Astrocyte (in vitro differentiated cells and primary cell): ENCODE measurements around the gene ENTPD8. TPM values are rescaled to one million over a fixed set of nuclear protein-coding genes. Genes with fewer than 3 reads are reported as not detected.

Experiments used
- DNase-seq: peaks from one replicate; pipeline ENCODE4 v3.0.0-alpha.2; 2010; ENCODE audit warnings: low read depth
- FAIRE-seq: peaks from 2 replicates; lab custom pipeline; 2011; peaks lifted over from hg19 to GRCh38; lab: Jason Lieb, UNC
- H2AFZ ChIP-seq: 2 replicates; pipeline ENCODE4 v1.6.0; 2012; ENCODE audit warnings: low read depth, low read length, inconsistent platforms
- H3K27ac ChIP-seq: 2 replicates; pipeline ENCODE4 v1.5.1; 2011; ENCODE audit warnings: low read depth, low read length, inconsistent platforms
- H3K27me3 ChIP-seq: 2 replicates; pipeline ENCODE4 v1.6.0; 2011; ENCODE audit warnings: low read length, inconsistent platforms; ENCODE audit not compliant: insufficient read depth
- H3K36me3 ChIP-seq: 2 replicates; pipeline ENCODE4 v1.5.1; 2011; ENCODE audit warnings: low read length, inconsistent platforms; ENCODE audit not compliant: insufficient read depth
- H3K4me1 ChIP-seq: 2 replicates; pipeline ENCODE4 v1.5.1; 2011; ENCODE audit warnings: low read length, inconsistent platforms; ENCODE audit not compliant: insufficient read depth
- H3K4me2 ChIP-seq: 2 replicates; pipeline ENCODE4 v1.6.0; 2012; ENCODE audit warnings: low read length, inconsistent platforms
- H3K4me3 ChIP-seq: 2 replicates; pipeline ENCODE4 v1.5.1; 2011; ENCODE audit warnings: low read depth, mild to moderate bottlenecking, low read length, inconsistent platforms; ENCODE audit not compliant: insufficient read depth
- H3K79me2 ChIP-seq: 2 replicates; pipeline ENCODE4 v1.6.0; 2012; ENCODE audit warnings: mild to moderate bottlenecking, low read length, inconsistent platforms; ENCODE audit not compliant: insufficient read depth
- H3K9ac ChIP-seq: 2 replicates; pipeline ENCODE4 v1.6.0; 2012; ENCODE audit warnings: mild to moderate bottlenecking, low read length, inconsistent platforms
- H3K9me3 ChIP-seq: 2 replicates; pipeline ENCODE4 v1.5.1; 2012; ENCODE audit warnings: low read depth, mild to moderate bottlenecking, low read length, inconsistent platforms; ENCODE audit not compliant: insufficient read depth
- H4K20me1 ChIP-seq: 2 replicates; pipeline ENCODE4 v1.6.0; 2012; ENCODE audit warnings: low read length, inconsistent platforms; ENCODE audit not compliant: insufficient read depth
- H3K27ac Mint-ChIP-seq: one replicate; pipeline ENCODE4 v1.8.0; 2021; ENCODE audit warnings: mild to moderate bottlenecking, mixed read lengths; ENCODE audit not compliant: unreplicated experiment
- H3K27me3 Mint-ChIP-seq: one replicate; pipeline ENCODE4 v1.8.0; 2021; ENCODE audit warnings: low read depth, mixed read lengths; ENCODE audit not compliant: unreplicated experiment
- H3K36me3 Mint-ChIP-seq: one replicate; pipeline ENCODE4 v1.8.0; 2021; ENCODE audit warnings: low read depth, mixed read lengths; ENCODE audit not compliant: unreplicated experiment
- H3K4me1 Mint-ChIP-seq: one replicate; pipeline ENCODE4 v1.8.0; 2021; ENCODE audit warnings: low read depth, mixed read lengths; ENCODE audit not compliant: unreplicated experiment
- H3K4me3 Mint-ChIP-seq: one replicate; pipeline ENCODE4 v1.8.0; 2021; ENCODE audit warnings: mild to moderate bottlenecking, moderate library complexity, mixed read lengths; ENCODE audit not compliant: unreplicated experiment
- H3K9me3 Mint-ChIP-seq: one replicate; pipeline ENCODE4 v1.8.0; 2021; ENCODE audit warnings: mild to moderate bottlenecking, mixed read lengths; ENCODE audit not compliant: unreplicated experiment
- CTCF ChIP-seq: IDR thresholded peaks from 2 replicates; pipeline ENCODE4 v1.5.1; 2011; ENCODE audit warnings: low read depth, mild to moderate bottlenecking, inconsistent platforms, low read length, moderate library complexity; ENCODE audit not compliant: insufficient read depth
- EZH2 ChIP-seq: IDR thresholded peaks from 2 replicates; pipeline ENCODE4 v1.6.1; 2012; ENCODE audit warnings: mild to moderate bottlenecking, low read length, inconsistent platforms; ENCODE audit not compliant: insufficient read depth
- total RNA-seq: library from RNA; stranded (reverse); gene quantifications from 2 replicates; pipeline ENCODE4 v1.2.1, GENCODE V29; 2021

The ENTPD8 gene
- total RNA-seq, 1 donor from 2014 or later = 0.11 TPM

GRCh38 chr9:137445930-137446431 is 4.8 kb upstream of the ENTPD8 start:
- Histone ChIP-seq H2AFZ (no peak overlapping the region), H3K27ac (no peak overlapping the region), H3K36me3 (no peaks in the 10 kb centered on the region), H3K9me3 (no peaks in the 10 kb centered on the region), H3K4me2 (no peak overlapping the region), H3K9ac (no peak overlapping the region), H3K4me3 (no peak overlapping the region), H3K27me3 (peaks cover 3% of the 10 kb centered on the region), H3K4me1 (no peaks in the 10 kb centered on the region), H4K20me1 (peaks cover 9% of the 10 kb centered on the region), H3K79me2 (no peaks in the 10 kb centered on the region)
- H3K27me3 Mint-ChIP-seq = peaks cover 3% of the 10 kb centered on the region
- H3K27ac Mint-ChIP-seq = no peak overlapping the region
- no peak for TF ChIP-seq CTCF
- TF ChIP-seq EZH2 = no peak
- DNase-seq (no peak), FAIRE-seq (no peak)
- H3K9me3 Mint-ChIP-seq = no peaks in the 10 kb centered on the region
- H3K4me3 Mint-ChIP-seq = no peak overlapping the region
- peaks cover 2% of the 10 kb centered on the region for H3K4me1 Mint-ChIP-seq
- peaks cover 1% of the 10 kb centered on the region for H3K36me3 Mint-ChIP-seq

- FAIRE-seq (no peak), DNase-seq (peak; percentile 47)
- Histone ChIP-seq H3K27me3 (peaks cover 3% of the 10 kb centered on the region), H4K20me1 (peaks cover 9% of the 10 kb centered on the region), H3K27ac (no peak overlapping the region), H3K9me3 (no peaks in the 10 kb centered on the region), H2AFZ (no peak overlapping the region), H3K4me2 (peak overlapping the region; percentile 12), H3K9ac (no peak overlapping the region), H3K4me3 (no peak overlapping the region), H3K79me2 (no peaks in the 10 kb centered on the region), H3K36me3 (no peaks in the 10 kb centered on the region), H3K4me1 (no peaks in the 10 kb centered on the region)
- H3K4me1 Mint-ChIP-seq = peaks cover 2% of the 10 kb centered on the region
- TF ChIP-seq EZH2 = no peak
- peak; percentile 79 for TF ChIP-seq CTCF
- peak overlapping the region; percentile 66 for H3K27ac Mint-ChIP-seq
- peaks cover 1% of the 10 kb centered on the region for H3K36me3 Mint-ChIP-seq
- no peaks in the 10 kb centered on the region for H3K9me3 Mint-ChIP-seq
- H3K4me3 Mint-ChIP-seq = no peak overlapping the region
- H3K27me3 Mint-ChIP-seq = peaks cover 3% of the 10 kb centered on the region
Observed at GRCh38 chr9:137445275-137445807, 4.2 kb upstream of the ENTPD8 start.

- no peak overlapping the region for H2AFZ ChIP-seq
- H3K36me3 ChIP-seq = no peaks in the 10 kb centered on the region
- Mint-ChIP-seq H3K27ac (no peak overlapping the region), H3K36me3 (peaks cover 1% of the 10 kb centered on the region), H3K27me3 (peaks cover 7% of the 10 kb centered on the region), H3K9me3 (no peaks in the 10 kb centered on the region), H3K4me3 (no peak overlapping the region), H3K4me1 (peaks cover 2% of the 10 kb centered on the region)
- peaks cover 3% of the 10 kb centered on the region for H3K27me3 ChIP-seq
- H3K4me3 ChIP-seq = no peak overlapping the region
- no peaks in the 10 kb centered on the region for H3K4me1 ChIP-seq
- DNase-seq (no peak), FAIRE-seq (no peak)
- H3K4me2 ChIP-seq = no peak overlapping the region
- no peaks in the 10 kb centered on the region for H3K9me3 ChIP-seq
- no peaks in the 10 kb centered on the region for H3K79me2 ChIP-seq
- TF ChIP-seq CTCF = no peak
- no peak for TF ChIP-seq EZH2
- no peak overlapping the region for H3K9ac ChIP-seq
- peaks cover 9% of the 10 kb centered on the region for H4K20me1 ChIP-seq
- no peak overlapping the region for H3K27ac ChIP-seq
Observed at GRCh38 chr9:137444106-137444790, 3.1 kb upstream of the ENTPD8 start.
